Mesenchymal stem cell (in vitro differentiated cells and primary cell): Measurements from ENCODE around the gene C2CD4A.

Source experiments
- DNase-seq: peaks from one replicate; pipeline ENCODE4 v3.0.0-alpha.2; 2013
- H2AFZ ChIP-seq: one replicate; pipeline ENCODE4 v1.6.1; 2013; ENCODE audit warnings: low read depth, mild to moderate bottlenecking, control low read depth, inconsistent platforms, low read length, moderate library complexity
- H2AK5ac ChIP-seq: 2 replicates; pipeline ENCODE4 v1.6.1; 2013; ENCODE audit warnings: low read length, moderate library complexity, mild to moderate bottlenecking, inconsistent platforms; ENCODE audit not compliant: severe bottlenecking
- H2BK120ac ChIP-seq: one replicate; pipeline ENCODE4 v1.6.1; 2013; ENCODE audit warnings: low read depth, mild to moderate bottlenecking, inconsistent platforms, low read length, moderate library complexity
- H2BK12ac ChIP-seq, 2 experiments: one replicate each; pipeline ENCODE4 v1.6.1; 2013; ENCODE audit warnings: inconsistent platforms in 2 of 2, low read length in 2 of 2, mild to moderate bottlenecking in 2 of 2, moderate library complexity in 2 of 2, control low read depth in 1 of 2
- H2BK15ac ChIP-seq: one replicate; pipeline ENCODE4 v1.6.1; 2013; ENCODE audit warnings: mild to moderate bottlenecking, low read depth, inconsistent platforms; ENCODE audit not compliant: poor library complexity, severe bottlenecking
- H2BK5ac ChIP-seq: 2 replicates; pipeline ENCODE4 v1.6.1; 2013; ENCODE audit warnings: low read depth, mild to moderate bottlenecking, low read length, control low read depth, inconsistent platforms; ENCODE audit not compliant: poor library complexity, severe bottlenecking
- H3K14ac ChIP-seq, 2 experiments: one replicate each; pipeline ENCODE4 v1.6.1; 2013; ENCODE audit warnings: inconsistent platforms in 2 of 2, low read length in 2 of 2, control low read depth in 1 of 2, mild to moderate bottlenecking in 1 of 2, moderate library complexity in 1 of 2
- H3K18ac ChIP-seq, 2 experiments: one replicate each; pipeline ENCODE4 v1.6.1; 2013; ENCODE audit warnings: inconsistent platforms in 2 of 2, low read length in 2 of 2, control low read depth in 1 of 2, low read depth in 1 of 2, mild to moderate bottlenecking in 1 of 2
- H3K23ac ChIP-seq, 2 experiments: one replicate each; pipeline ENCODE4 v1.6.1; 2013; ENCODE audit warnings: inconsistent platforms in 2 of 2, low read length in 2 of 2, mild to moderate bottlenecking in 2 of 2, moderate library complexity in 2 of 2, control low read depth in 1 of 2
- H3K27ac ChIP-seq: 2 replicates; pipeline ENCODE4 v1.5.1; 2013; ENCODE audit warnings: mild to moderate bottlenecking, moderate library complexity, low read length, control low read depth, inconsistent platforms; ENCODE audit not compliant: poor library complexity, severe bottlenecking
- H3K27me3 ChIP-seq, 2 experiments: 2 replicates each; pipeline versions ENCODE4 v1.6.1 to v1.7.0; 2013; ENCODE audit warnings: low read length in 2 of 2, mild to moderate bottlenecking in 2 of 2, moderate library complexity in 2 of 2, control low read depth in 1 of 2, inconsistent platforms in 1 of 2; ENCODE audit not compliant: control insufficient read depth in 1 of 2, insufficient read depth in 1 of 2
- H3K36me3 ChIP-seq, 2 experiments: 2 replicates each; pipeline versions ENCODE4 v1.6.1 to v1.7.0; 2013; ENCODE audit warnings: low read length in 2 of 2, control low read depth in 1 of 2, inconsistent platforms in 1 of 2, low read depth in 1 of 2, mild to moderate bottlenecking in 1 of 2; ENCODE audit not compliant: insufficient read depth in 2 of 2, control insufficient read depth in 1 of 2
- H3K4ac ChIP-seq, 2 experiments: one replicate each; pipeline ENCODE4 v1.6.1; 2013; ENCODE audit warnings: inconsistent platforms in 2 of 2, low read length in 2 of 2, mild to moderate bottlenecking in 2 of 2, moderate library complexity in 2 of 2, control low read depth in 1 of 2, low read depth in 1 of 2
- H3K4me1 ChIP-seq: 2 replicates; pipeline ENCODE4 v1.6.1; 2013; ENCODE audit warnings: low read depth, low read length, control low read depth; ENCODE audit not compliant: control insufficient read depth, insufficient read depth
- H3K4me2 ChIP-seq: 2 replicates; pipeline ENCODE4 v1.6.1; 2013; ENCODE audit warnings: low read length, mild to moderate bottlenecking, inconsistent platforms; ENCODE audit not compliant: poor library complexity, severe bottlenecking
- H3K4me3 ChIP-seq, 2 experiments: 2 replicates each; pipeline versions ENCODE4 v1.5.1 to v1.7.0; 2013; ENCODE audit warnings: low read length in 2 of 2, mild to moderate bottlenecking in 2 of 2, control low read depth in 1 of 2, low read depth in 1 of 2; ENCODE audit not compliant: insufficient read depth in 1 of 2
- H3K79me1 ChIP-seq: replicated peaks from 2 replicates; pipeline ENCODE4 v1.6.1; 2013; ENCODE audit warnings: mild to moderate bottlenecking, control low read depth, low read length, inconsistent platforms; ENCODE audit not compliant: poor library complexity, severe bottlenecking
- H3K9ac ChIP-seq: 2 replicates; pipeline ENCODE4 v1.7.0; 2013; ENCODE audit warnings: mild to moderate bottlenecking, low read length, moderate library complexity
- H3K9me3 ChIP-seq: 2 replicates; pipeline ENCODE4 v1.7.0; 2013; ENCODE audit warnings: mild to moderate bottlenecking, low read length; ENCODE audit not compliant: control insufficient read depth
- H4K8ac ChIP-seq: one replicate; pipeline ENCODE4 v1.6.1; 2013; ENCODE audit warnings: inconsistent platforms, mild to moderate bottlenecking, low read length, moderate library complexity
- H4K91ac ChIP-seq: one replicate; pipeline ENCODE4 v1.6.1; 2013; ENCODE audit warnings: mild to moderate bottlenecking, low read length, inconsistent platforms
- WGBS: methylation state at CpG from one replicate; pipeline ENCODE4 v1.1.7; 2013; ENCODE audit warnings: mixed read lengths; 5-methylcytosine and 5-hydroxymethylcytosine counted together

Gene C2CD4A

DNA sequence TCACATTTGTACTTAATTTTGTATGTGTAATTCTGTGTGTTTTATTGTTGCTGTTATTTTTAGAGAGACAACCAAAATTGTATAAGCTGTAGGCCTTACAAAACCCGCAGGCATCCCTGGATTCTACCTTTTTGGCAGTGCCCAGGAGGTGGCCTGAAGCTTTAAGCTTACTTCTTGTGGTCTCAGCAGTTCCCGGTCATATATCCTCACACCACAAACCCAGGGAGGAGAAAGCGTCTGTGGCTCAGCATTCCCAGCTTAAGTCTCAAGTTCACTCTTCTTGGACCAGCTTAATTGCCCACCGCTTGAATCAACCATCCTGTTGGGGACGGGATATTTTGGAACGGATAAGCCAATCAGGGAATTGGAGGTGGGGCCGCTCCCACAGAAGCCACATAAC lies 36.7 kb downstream of the C2CD4A start:
- H3K23ac ChIP-seq = no peak overlapping the region
- no peak overlapping the region for H3K4me3 ChIP-seq
- no peak overlapping the region for H2BK5ac ChIP-seq
- no peak overlapping the region for H3K4ac ChIP-seq
- no peak overlapping the region for H2AK5ac ChIP-seq
- no peaks in the 10 kb centered on the region for H3K9me3 ChIP-seq
- H3K9ac ChIP-seq = no peak overlapping the region
- H2AFZ ChIP-seq = no peak overlapping the region
- H3K14ac ChIP-seq = no peak overlapping the region
- DNase-seq = no peak
- no peak overlapping the region for H2BK12ac ChIP-seq
- no peak overlapping the region for H4K8ac ChIP-seq
- no peak overlapping the region for H3K4me2 ChIP-seq
- no peak overlapping the region for H2BK120ac ChIP-seq
- H4K91ac ChIP-seq = no peak overlapping the region
- H3K79me1 ChIP-seq = no peaks in the 10 kb centered on the region
- H3K27me3 ChIP-seq = peaks cover 0 to 4% of the 10 kb centered on the region in 2 experiments
- no peak overlapping the region for H3K18ac ChIP-seq
- 83% methylated on average over 6 of the region's 7 CpGs for WGBS
- peaks cover 2% of the 10 kb centered on the region for H3K4me1 ChIP-seq
- H3K36me3 ChIP-seq = no peaks in the 10 kb centered on the region
- H3K27ac ChIP-seq = no peak overlapping the region
- no peak overlapping the region for H2BK15ac ChIP-seq

DNA sequence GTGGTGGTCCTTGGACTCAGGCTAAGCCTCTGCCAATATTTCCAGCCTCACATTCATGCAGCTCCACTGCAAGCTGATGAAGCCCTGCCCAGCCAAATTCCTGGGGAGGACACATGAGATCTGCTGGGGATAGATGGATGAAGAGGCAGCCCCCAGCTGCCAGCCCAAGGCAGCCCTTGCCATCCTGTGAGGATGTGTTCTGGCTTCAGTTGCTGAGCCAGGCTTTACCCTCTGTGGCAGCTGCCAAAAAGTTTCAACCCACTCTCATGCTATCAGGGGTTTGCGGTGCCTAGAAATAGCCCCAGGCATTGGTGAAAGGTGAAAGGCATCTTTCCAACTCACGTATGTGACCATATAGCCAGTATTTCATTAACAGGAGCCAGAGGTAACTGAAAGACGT lies 37.6 kb downstream of the C2CD4A start:
- Histone ChIP-seq H3K18ac (no peak overlapping the region), H3K4ac (no peak overlapping the region)

DNA sequence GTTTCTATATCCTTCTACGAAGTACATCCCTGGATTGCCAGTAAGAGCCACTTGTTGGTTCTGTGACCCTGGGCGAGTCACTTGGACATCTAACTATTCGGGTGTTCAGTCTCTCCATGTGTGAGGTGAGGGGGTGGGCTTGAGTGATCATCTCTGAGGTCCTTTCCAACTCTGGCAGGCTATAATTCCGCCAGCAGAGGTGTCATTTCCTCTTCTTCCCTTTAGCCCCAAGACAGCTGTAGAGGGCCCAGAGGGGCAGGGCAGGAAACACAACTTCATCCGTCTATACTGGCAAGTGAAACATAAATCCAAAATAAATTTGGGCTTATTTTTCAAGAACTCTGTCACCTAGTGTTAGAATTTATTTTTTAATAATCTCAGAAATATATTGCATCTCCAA lies 38.1 kb downstream of the C2CD4A start:
- Histone ChIP-seq H2BK5ac (no peak overlapping the region), H3K79me1 (no peaks in the 10 kb centered on the region), H2BK12ac (no peak overlapping the region), H3K14ac (no peak overlapping the region), H3K9ac (no peak overlapping the region), H3K4ac (no peak overlapping the region), H3K23ac (no peak overlapping the region), H3K4me1 (peaks cover 2% of the 10 kb centered on the region), H3K18ac (no peak overlapping the region), H4K8ac (no peak overlapping the region), H2BK15ac (no peak overlapping the region), H3K4me2 (no peak overlapping the region), H3K9me3 (no peaks in the 10 kb centered on the region), H3K36me3 (no peaks in the 10 kb centered on the region), H3K27me3 (peaks cover 0 to 4% of the 10 kb centered on the region in 2 experiments), H4K91ac (no peak overlapping the region), H3K27ac (no peak overlapping the region), H3K4me3 (no peak overlapping the region), H2AFZ (no peak overlapping the region), H2BK120ac (no peak overlapping the region), H2AK5ac (no peak overlapping the region)
- DNase-seq = no peak
- WGBS = 55% methylated on average over 4 of the region's 5 CpGs

More for the DNA sequence above, 37.6 kb downstream of the C2CD4A start:
- Histone ChIP-seq H3K27me3 (peaks cover 0 to 4% of the 10 kb centered on the region in 2 experiments), H3K9me3 (no peaks in the 10 kb centered on the region), H3K4me3 (no peak overlapping the region), H4K8ac (no peak overlapping the region), H2AFZ (no peak overlapping the region), H2BK12ac (no peak overlapping the region), H3K23ac (no peak overlapping the region), H3K27ac (no peak overlapping the region), H2BK15ac (no peak overlapping the region), H3K79me1 (no peaks in the 10 kb centered on the region), H3K9ac (no peak overlapping the region), H4K91ac (no peak overlapping the region), H3K4me1 (peaks cover 2% of the 10 kb centered on the region), H2BK120ac (no peak overlapping the region), H3K36me3 (no peaks in the 10 kb centered on the region), H2AK5ac (no peak overlapping the region), H3K4me2 (no peak overlapping the region), H3K14ac (no peak overlapping the region), H2BK5ac (no peak overlapping the region)
- 59% methylated on average over 3 of the region's 3 CpGs for WGBS
- DNase-seq = no peak

DNA sequence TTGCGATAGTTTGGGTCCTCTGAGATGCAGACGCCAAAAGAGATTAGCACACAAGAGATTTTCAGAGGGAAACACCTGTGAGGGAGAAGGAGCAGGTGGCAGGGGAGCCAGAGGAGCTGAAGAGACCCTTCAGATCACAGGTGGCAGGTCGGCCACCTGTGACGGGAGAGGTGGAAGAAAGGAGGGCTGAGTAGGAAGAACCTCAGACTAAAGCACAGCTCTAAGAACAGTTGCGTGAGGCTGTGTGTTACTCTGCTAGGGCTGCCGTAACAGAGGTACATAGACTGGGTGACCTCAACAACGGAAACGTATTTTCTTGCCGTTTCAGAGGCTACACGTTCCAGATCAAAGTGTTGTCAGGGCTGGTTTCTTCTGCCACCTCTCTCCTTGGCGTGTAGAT lies 38.5 kb downstream of the C2CD4A start:
- no peak overlapping the region for H2BK5ac ChIP-seq
- H3K27me3 ChIP-seq = peaks cover 0 to 4% of the 10 kb centered on the region in 2 experiments
- H2BK15ac ChIP-seq = no peak overlapping the region
- no peaks in the 10 kb centered on the region for H3K36me3 ChIP-seq
- H2BK12ac ChIP-seq = no peak overlapping the region
- DNase-seq = no peak
- H4K91ac ChIP-seq = no peak overlapping the region
- no peak overlapping the region for H2AK5ac ChIP-seq
- H4K8ac ChIP-seq = no peak overlapping the region
- no peaks in the 10 kb centered on the region for H3K79me1 ChIP-seq
- H3K4ac ChIP-seq = no peak overlapping the region
- H3K14ac ChIP-seq = no peak overlapping the region
- no peaks in the 10 kb centered on the region for H3K9me3 ChIP-seq
- H3K23ac ChIP-seq = no peak overlapping the region
- H2AFZ ChIP-seq = no peak overlapping the region
- WGBS = 95% methylated on average over 11 of the region's 11 CpGs
- H3K4me2 ChIP-seq = no peak overlapping the region
- H3K4me3 ChIP-seq = no peak overlapping the region
- no peak overlapping the region for H3K18ac ChIP-seq
- no peak overlapping the region for H3K9ac ChIP-seq
- H2BK120ac ChIP-seq = no peak overlapping the region
- H3K27ac ChIP-seq = no peak overlapping the region
- H3K4me1 ChIP-seq = peaks cover 3% of the 10 kb centered on the region
